Measurements from ENCODE around the gene CACNA2D4.
"Not testable (repeated sequence)": the region's sequence is repeated elsewhere in the genome, so short reads cannot be mapped to it uniquely, and the experiment has no call there.

CACNA2D4 gene

DNA sequence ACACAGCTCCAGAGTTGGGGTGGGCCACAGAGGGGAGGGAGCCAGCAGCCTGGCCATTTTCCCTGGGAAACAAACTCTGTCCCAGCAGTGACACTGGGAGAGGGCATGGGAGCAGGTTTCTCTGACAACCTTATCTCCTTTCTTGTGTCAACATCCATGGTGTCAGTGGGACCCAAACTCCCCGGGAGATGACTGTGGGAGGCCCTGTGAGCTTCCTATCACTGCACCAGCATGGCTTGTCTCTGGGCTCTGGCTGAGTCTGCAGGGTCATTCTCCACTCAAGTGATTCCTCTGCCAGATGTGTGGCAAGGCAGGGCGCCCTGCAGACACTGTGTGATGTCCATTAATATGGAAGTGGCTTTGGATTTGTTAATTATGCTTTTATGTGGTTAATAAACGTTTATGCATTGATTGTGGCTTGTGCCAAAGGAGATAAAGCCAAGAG, 88.0 kb downstream of the CACNA2D4 start:
- no peak for DNase-seq

GRCh38 chr12:1829306-1829900, 89.0 kb downstream of the CACNA2D4 start:
- DNase-seq: no peak

DNA sequence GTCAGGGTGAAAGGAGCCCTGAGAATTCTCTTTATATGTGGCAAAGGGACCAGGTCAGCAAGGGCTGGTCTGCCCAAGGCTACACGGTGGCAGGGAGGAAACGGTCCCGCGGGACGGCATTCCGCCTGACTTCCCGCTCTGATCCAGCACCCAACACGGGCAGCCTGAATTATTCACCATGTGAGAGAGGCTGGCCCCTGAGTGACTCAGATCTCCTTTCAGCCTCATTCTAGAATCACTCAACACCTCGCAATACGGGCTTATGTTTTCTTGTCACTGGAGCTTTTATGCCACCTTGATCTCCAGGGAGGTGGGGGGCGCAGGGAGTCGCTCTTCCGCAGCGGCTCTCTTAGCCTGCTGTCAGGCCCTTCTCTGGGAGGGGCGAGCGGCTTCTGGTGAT, 89.6 kb downstream of the CACNA2D4 start:
- DNase-seq: no peak

GRCh38 chr12:1827826-1828805, 90.3 kb downstream of the CACNA2D4 start:
- no peak for DNase-seq

GRCh38 chr12:1826867-1827705, 91.4 kb downstream of the CACNA2D4 start:
- no peak for DNase-seq

- DNase-seq: no peak
Measured at GRCh38 chr12:1826401-1826800, 92.1 kb downstream of the CACNA2D4 start.

- DNase-seq: no peak
Measured at GRCh38 chr12:1825382-1826102, 92.9 kb downstream of the CACNA2D4 start.

- DNase-seq: no peak
Measured at GRCh38 chr12:1823237-1823636, 95.2 kb downstream of the CACNA2D4 start.

GRCh38 chr12:1822699-1823098, 95.8 kb downstream of the CACNA2D4 start:
- no peak for DNase-seq

- DNase-seq: no peak
Measured at GRCh38 chr12:1821805-1822204, 96.6 kb downstream of the CACNA2D4 start.

DNA sequence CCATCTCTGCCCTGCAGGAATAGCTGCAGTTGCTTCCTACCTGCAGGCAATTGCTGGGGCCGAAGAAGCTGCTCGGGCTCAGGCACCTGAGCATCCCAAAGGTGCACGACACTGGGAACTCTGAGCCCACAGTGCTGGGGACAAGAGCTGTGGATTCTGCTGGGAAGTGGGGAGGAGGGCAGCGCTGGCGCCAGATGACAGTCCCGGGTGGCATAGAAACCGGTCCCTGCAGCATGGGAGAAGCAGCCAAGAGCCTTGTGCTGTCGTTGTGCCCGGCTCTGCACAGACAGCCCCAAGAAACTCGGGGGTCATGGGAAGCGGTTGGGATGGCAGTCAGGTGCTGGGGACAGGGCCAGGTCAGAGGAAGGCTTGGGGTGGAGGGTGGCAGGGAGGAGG, 97.6 kb downstream of the CACNA2D4 start:
- DNase-seq: no peak

GRCh38 chr12:1820191-1820895, 98.1 kb downstream of the CACNA2D4 start, which contains the start of gene LRTM2:
Gene LRTM2, plus strand, starts transcription at chr12:1820565. Its CDS starts 7,584 bp downstream, at chr12:1828149.
- DNase-seq: no peak

DNA sequence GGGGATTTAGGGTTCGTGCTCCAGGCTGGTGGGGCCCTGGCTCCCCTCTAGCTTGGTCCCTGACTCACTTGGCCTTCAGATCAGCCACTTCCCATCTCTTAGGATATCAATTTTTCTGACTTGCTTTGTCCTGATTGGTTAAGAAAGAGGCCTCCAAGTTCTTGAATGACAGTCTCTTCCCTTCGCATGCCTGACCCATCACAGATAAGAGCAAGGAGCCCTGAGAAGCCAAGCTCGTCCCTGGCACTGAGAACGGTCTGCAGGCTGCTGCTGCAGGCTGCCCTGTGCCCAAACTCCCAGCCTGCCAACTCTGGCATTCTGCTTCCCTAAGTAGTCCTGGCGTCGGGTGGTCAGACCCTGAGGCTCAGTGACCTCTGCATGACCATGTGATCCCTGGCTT, 98.9 kb downstream of the CACNA2D4 start:
- no peak for DNase-seq

GRCh38 chr12:1819050-1819449, 99.4 kb downstream of the CACNA2D4 start:
- DNase-seq: no peak

DNA sequence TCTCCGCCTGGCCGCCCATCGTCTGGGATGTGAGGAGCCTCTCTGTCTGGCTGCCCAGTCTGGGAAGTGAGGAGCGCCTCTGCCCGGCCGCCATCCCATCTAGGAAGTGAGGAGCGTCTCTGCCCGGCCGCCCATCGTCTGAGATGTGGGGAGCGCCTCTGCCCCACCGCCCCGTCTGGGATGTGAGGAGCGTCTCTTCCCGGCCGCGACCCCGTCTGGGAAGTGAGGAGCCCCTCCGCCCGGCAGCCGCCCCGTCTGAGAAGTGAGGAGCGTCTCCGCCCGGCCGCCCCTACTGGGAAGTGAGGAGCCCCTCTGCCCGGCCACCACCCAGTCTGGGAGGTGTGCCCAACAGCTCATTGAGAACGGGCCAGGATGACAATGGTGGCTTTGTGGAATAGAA, 100.5 kb downstream of the CACNA2D4 start:
- DNase-seq: not testable (repeated sequence)

DNA sequence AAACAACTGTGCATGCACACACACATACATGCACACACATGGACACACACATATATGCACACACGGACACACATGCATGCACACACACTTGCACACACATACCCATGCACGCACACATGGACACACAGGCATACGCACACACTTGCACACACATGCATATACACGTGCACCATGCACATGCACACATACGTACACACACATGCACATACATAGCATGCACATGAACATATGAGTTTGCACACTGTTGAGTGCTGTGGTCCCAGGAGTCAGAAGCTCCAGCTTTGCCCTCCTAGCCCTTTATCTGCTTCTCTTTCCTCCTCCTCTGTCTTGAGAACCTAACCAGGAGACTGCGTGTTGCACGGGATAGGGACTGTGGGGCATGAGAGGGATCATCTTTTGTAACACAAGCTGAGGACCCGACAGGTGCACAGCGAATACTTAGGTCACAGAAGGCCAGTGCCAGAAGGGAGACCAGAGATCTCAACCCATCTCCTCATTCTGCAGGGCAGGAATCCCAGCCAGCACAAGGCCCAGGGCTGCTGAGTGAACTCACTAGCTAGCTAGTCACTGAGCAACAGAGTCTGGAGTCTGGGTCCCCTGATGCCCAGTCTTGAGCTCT, 101.6 kb downstream of the CACNA2D4 start:
- DNase-seq: no peak

GRCh38 chr12:1815814-1816729, 102.4 kb downstream of the CACNA2D4 start:
- no peak for DNase-seq

GRCh38 chr12:1815108-1815507, 103.3 kb downstream of the CACNA2D4 start:
- no peak for DNase-seq

GRCh38 chr12:1814266-1814665, 104.2 kb downstream of the CACNA2D4 start:
- no peak for DNase-seq

DNA sequence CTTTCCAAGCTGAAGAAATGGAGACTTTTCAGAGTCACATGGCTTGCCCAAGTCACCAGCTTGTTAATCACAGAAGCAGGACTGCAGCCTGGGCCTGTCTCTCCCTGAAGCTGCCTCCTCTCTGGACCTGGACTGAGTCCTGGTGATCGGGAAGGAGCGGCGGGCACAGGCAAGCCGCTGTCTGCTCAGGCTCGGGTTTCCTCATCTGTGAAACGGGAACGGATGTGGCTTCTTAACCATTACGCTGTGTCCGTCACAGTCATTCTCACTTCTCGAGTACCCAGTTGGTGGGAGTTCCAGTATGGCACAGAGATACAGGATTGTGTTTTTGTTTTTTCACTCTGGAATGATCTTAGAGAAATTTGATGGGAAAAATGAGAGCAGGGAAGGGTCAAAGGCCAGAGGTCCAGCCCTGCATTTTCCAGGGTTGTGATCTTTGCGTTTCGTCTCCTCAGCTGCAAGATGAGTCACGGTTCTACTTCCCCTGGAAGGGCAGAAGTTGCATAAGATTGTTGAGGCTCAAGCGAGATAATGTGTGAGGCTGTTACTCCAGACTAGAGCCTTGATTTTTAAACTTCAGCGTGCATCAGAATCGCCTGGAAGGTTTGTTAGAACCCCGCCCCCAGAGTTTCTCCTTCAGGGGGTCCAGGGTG, 105.7 kb downstream of the CACNA2D4 start:
- DNase-seq: no peak
